Panc1 (cell line): ENCODE results near the gene FAM200A. TPM values are rescaled to one million over a fixed set of nuclear protein-coding genes. Genes with fewer than 3 reads are reported as not detected.

Experiments
- ATAC-seq: fragments of 200-7000 bp; cut with Tn5 transposase; 2 replicates; pipeline ENCODE4 v1.9.1; 2020; ENCODE audit warnings: mild to moderate bottlenecking, moderate library complexity
- BruUV-seq: library from RNA; stranded (reverse); fragments of 400-500 nt; replicated peaks from 2 replicates; lab custom pipeline; 2021; lab: Mats Ljungman, UMichigan
- CTCF ChIA-PET: fragments of 300-600 bp; sonication (Branson Sonifier 250); formaldehyde crosslinking; loops from one replicate; lab custom pipeline; 2022; ENCODE audit warnings: antibody characterized with exemption; lab: Charles Lee
- POLR2A ChIA-PET: fragments of 300-600 bp; sonication (Branson Sonifier 250); formaldehyde crosslinking; loops from one replicate; lab custom pipeline; 2022; ENCODE audit warnings: antibody characterized with exemption; lab: Charles Lee
- DNase-seq: peaks from one replicate; pipeline ENCODE4 v3.0.0-alpha.2; 2010; ENCODE audit warnings: low read depth, low spot score
- H3K27ac ChIP-seq: 2 replicates; pipeline ENCODE4 v1.5.1; 2011; ENCODE audit warnings: mild to moderate bottlenecking, low read length, inconsistent platforms
- H3K27me3 ChIP-seq: fragments of 200-500 bp; sonication (Bioruptor generic); 2 replicates; pipeline ENCODE4 v1.6.0; 2014; ENCODE audit warnings: low read length, inconsistent platforms; ENCODE audit not compliant: control insufficient read depth, insufficient read depth
- H3K36me3 ChIP-seq: fragments of 200-500 bp; sonication (Bioruptor generic); 2 replicates; pipeline ENCODE4 v1.5.1; 2014; ENCODE audit warnings: inconsistent platforms, mild to moderate bottlenecking, low read length, moderate library complexity; ENCODE audit not compliant: control insufficient read depth, insufficient read depth
- H3K4me1 ChIP-seq: 2 replicates; pipeline ENCODE4 v1.5.1; 2011; ENCODE audit warnings: inconsistent platforms, mild to moderate bottlenecking, low read length, moderate library complexity; ENCODE audit not compliant: control insufficient read depth, insufficient read depth
- H3K4me3 ChIP-seq, 2 experiments: 2 replicates each; pipeline ENCODE4 v1.5.1; 2011 to 2012; ENCODE audit warnings: low read depth in 2 of 2, low read length in 2 of 2, mild to moderate bottlenecking in 2 of 2, inconsistent platforms in 1 of 2, moderate library complexity in 1 of 2
- H3K9me3 ChIP-seq: fragments of 200-500 bp; sonication (Bioruptor generic); 2 replicates; pipeline ENCODE4 v1.5.1; 2014; ENCODE audit warnings: low read depth, mild to moderate bottlenecking, inconsistent platforms, low read length, moderate library complexity; ENCODE audit not compliant: control insufficient read depth, insufficient read depth
- POLR2AphosphoS5 ChIP-seq: IDR thresholded peaks from 2 replicates; pipeline ENCODE4 v1.6.1; 2012; ENCODE audit warnings: mild to moderate bottlenecking, low read depth, low read length, moderate library complexity
- SIN3A ChIP-seq: IDR thresholded peaks from 2 replicates; pipeline ENCODE4 v1.6.1; 2012; ENCODE audit warnings: low read depth, mild to moderate bottlenecking, low read length, moderate library complexity, borderline replicate concordance; ENCODE audit not compliant: insufficient read depth
- TCF7L2 ChIP-seq: IDR thresholded peaks from 2 replicates; pipeline ENCODE4 v1.6.1; 2011; ENCODE audit warnings: mild to moderate bottlenecking, low read depth, low read length, inconsistent platforms
- in situ Hi-C: cut with HindIII; loops from 2 replicates; pipeline ENCODE4 v1.10.0; 2016; ENCODE audit warnings: low sequenced_read_pairs, low pct_unique_long_range_greater_than_20kb
- intact Hi-C: fragments of 100-400 bp; cut with micrococcal nuclease; formaldehyde crosslinking; loops from one replicate; pipeline ENCODE4 v1.10.0; 2022; ENCODE audit not compliant: unreplicated experiment
- total RNA-seq: library from RNA; stranded (reverse); gene quantifications from one replicate; pipeline ENCODE4 v1.2.1, GENCODE V29; 2021; ENCODE audit not compliant: unreplicated experiment
- TF ChIP-seq, protein P1 (sequence below): fragments of 450-650 bp; IDR thresholded peaks from 2 replicates; pipeline ENCODE4 v1.5.1; 2017; ENCODE audit warnings: mild to moderate bottlenecking
- TF ChIP-seq, protein P2 (sequence below), 2 experiments: IDR thresholded peaks; 2 replicates each; pipeline ENCODE4 v1.6.1; 2011 to 2012; ENCODE audit warnings: low read depth in 2 of 2, control low read depth in 1 of 2, low read length in 1 of 2, mild to moderate bottlenecking in 1 of 2, moderate library complexity in 1 of 2; ENCODE audit not compliant: insufficient read depth in 1 of 2

Gene FAM200A
- total RNA-seq, 1 experiment from 2014 or later, result 4.6 TPM

DNA sequence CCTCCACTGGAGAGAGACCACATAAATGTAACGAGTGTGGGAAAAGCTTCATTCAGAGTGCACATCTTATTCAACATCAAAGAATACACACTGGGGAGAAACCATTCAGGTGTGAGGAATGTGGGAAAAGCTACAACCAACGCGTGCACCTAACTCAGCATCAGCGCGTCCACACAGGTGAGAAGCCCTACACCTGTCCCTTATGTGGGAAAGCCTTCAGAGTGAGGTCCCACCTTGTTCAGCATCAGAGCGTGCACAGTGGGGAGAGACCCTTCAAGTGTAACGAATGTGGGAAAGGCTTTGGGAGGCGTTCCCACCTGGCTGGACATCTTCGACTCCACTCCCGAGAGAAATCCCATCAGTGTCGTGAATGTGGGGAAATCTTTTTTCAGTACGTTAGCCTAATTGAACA lies 20.6 kb downstream of the FAM200A start:
- Histone ChIP-seq H3K36me3 (peaks cover 9% of the 10 kb centered on the region), H3K9me3 (peaks cover 50% of the 10 kb centered on the region), H3K27me3 (no peaks in the 10 kb centered on the region), H3K27ac (no peak overlapping the region), H3K4me3 (no peak overlapping the region), H3K4me1 (no peaks in the 10 kb centered on the region)
- ATAC-seq, result no peak
- TF ChIP-seq TCF7L2, result no peak
- TF ChIP-seq, protein P1, sequence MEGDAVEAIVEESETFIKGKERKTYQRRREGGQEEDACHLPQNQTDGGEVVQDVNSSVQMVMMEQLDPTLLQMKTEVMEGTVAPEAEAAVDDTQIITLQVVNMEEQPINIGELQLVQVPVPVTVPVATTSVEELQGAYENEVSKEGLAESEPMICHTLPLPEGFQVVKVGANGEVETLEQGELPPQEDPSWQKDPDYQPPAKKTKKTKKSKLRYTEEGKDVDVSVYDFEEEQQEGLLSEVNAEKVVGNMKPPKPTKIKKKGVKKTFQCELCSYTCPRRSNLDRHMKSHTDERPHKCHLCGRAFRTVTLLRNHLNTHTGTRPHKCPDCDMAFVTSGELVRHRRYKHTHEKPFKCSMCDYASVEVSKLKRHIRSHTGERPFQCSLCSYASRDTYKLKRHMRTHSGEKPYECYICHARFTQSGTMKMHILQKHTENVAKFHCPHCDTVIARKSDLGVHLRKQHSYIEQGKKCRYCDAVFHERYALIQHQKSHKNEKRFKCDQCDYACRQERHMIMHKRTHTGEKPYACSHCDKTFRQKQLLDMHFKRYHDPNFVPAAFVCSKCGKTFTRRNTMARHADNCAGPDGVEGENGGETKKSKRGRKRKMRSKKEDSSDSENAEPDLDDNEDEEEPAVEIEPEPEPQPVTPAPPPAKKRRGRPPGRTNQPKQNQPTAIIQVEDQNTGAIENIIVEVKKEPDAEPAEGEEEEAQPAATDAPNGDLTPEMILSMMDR, result no peak
- no peak for TF ChIP-seq POLR2AphosphoS5
- TF ChIP-seq, protein P2, sequence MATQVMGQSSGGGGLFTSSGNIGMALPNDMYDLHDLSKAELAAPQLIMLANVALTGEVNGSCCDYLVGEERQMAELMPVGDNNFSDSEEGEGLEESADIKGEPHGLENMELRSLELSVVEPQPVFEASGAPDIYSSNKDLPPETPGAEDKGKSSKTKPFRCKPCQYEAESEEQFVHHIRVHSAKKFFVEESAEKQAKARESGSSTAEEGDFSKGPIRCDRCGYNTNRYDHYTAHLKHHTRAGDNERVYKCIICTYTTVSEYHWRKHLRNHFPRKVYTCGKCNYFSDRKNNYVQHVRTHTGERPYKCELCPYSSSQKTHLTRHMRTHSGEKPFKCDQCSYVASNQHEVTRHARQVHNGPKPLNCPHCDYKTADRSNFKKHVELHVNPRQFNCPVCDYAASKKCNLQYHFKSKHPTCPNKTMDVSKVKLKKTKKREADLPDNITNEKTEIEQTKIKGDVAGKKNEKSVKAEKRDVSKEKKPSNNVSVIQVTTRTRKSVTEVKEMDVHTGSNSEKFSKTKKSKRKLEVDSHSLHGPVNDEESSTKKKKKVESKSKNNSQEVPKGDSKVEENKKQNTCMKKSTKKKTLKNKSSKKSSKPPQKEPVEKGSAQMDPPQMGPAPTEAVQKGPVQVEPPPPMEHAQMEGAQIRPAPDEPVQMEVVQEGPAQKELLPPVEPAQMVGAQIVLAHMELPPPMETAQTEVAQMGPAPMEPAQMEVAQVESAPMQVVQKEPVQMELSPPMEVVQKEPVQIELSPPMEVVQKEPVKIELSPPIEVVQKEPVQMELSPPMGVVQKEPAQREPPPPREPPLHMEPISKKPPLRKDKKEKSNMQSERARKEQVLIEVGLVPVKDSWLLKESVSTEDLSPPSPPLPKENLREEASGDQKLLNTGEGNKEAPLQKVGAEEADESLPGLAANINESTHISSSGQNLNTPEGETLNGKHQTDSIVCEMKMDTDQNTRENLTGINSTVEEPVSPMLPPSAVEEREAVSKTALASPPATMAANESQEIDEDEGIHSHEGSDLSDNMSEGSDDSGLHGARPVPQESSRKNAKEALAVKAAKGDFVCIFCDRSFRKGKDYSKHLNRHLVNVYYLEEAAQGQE (IDR thresholded peaks at IDR 0.05; ENCODE audit: insufficient read depth in 1 of 2, low read depth in 2 of 2, low read length in 1 of 2), result no peak
- no peak for TF ChIP-seq SIN3A
- ChIA-PET POLR2A (no interaction called here), CTCF (no interaction called here)
- BruUV-seq, result no TSS peak
- in situ Hi-C loops, result no loop called here
- intact Hi-C loops, result no loop called here
- no peak for DNase-seq

DNA sequence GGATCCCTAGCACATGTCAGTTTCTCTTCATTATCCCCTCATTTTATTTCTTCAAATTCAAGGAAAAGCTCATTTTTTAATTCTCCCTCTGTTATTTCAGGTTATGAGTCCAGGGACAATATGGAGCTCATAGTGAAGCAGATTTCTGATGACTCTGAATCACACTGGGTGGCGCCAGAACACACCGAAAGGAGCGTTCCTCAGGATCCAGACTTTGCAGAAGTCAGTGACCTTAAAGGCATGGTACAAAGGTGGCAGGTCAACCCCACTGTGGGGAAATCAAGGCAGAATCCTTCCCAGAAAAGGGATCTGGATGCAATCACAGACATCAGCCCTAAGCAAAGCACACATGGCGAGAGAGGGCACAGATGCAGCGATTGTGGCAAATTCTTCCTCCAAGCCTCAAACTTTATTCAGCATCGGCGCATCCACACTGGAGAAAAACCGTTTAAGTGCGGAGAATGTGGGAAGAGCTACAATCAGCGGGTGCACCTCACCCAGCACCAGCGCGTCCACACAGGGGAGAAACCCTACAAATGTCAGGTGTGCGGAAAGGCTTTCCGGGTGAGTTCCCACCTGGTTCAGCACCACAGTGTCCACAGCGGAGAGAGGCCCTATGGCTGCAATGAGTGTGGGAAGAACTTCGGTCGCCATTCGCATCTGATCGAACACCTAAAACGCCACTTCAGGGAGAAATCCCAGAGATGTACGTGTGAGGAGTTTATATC lies 26.0 kb downstream of the FAM200A start:
- ChIA-PET CTCF (interaction anchor here (0.7 to 0.9 kb wide), 2 partner anchors 11 to 20 kb away, joined by 3 to 4 read pairs; no protein-coding TSS in a partner anchor), POLR2A (interaction anchor here (0.6 to 0.9 kb wide), 2 partner anchors 10 to 16 kb away, joined by 5 to 6 read pairs; no protein-coding TSS in a partner anchor)
- Histone ChIP-seq H3K27me3 (no peaks in the 10 kb centered on the region), H3K27ac (no peak overlapping the region), H3K4me3 (no peak overlapping the region), H3K9me3 (peaks cover 28% of the 10 kb centered on the region), H3K36me3 (peaks cover 10% of the 10 kb centered on the region; the same call in 1 of the 2 replicates), H3K4me1 (no peaks in the 10 kb centered on the region)
- in situ Hi-C loops (no loop called here), intact Hi-C loops (no loop called here)
- TF ChIP-seq, protein P1, result no peak
- TF ChIP-seq TCF7L2, result no peak
- TF ChIP-seq, protein P2 (IDR thresholded peaks at IDR 0.05; ENCODE audit: insufficient read depth in 1 of 2, low read depth in 2 of 2, low read length in 1 of 2), result no peak
- TF ChIP-seq SIN3A, result no peak
- no peak for TF ChIP-seq POLR2AphosphoS5
- ATAC-seq (no peak; the same call in 1 of the 2 replicates), DNase-seq (no peak)
- BruUV-seq, result no TSS peak
